Ishikawa (cell line): ENCODE measurements around the gene LGALS7B.

Experiments
- CEBPB ChIP-seq: IDR thresholded peaks from 2 replicates; pipeline ENCODE4 v1.6.1; 2012
- EP300 ChIP-seq: IDR thresholded peaks from 2 replicates; pipeline ENCODE4 v1.6.1; 2012; ENCODE audit warnings: borderline replicate concordance
- FOXM1 ChIP-seq: IDR thresholded peaks from 2 replicates; pipeline ENCODE4 v1.6.1; 2012; ENCODE audit warnings: low read depth, borderline replicate concordance
- RAD21 ChIP-seq: IDR thresholded peaks from 2 replicates; pipeline ENCODE4 v1.6.1; 2012; ENCODE audit warnings: low read depth
- REST ChIP-seq: IDR thresholded peaks from 2 replicates; pipeline ENCODE4 v1.6.1; 2012; ENCODE audit warnings: low read depth, mild to moderate bottlenecking
- USF1 ChIP-seq: IDR thresholded peaks from 2 replicates; pipeline ENCODE4 v1.6.1; 2012
- YY1 ChIP-seq: IDR thresholded peaks from 2 replicates; pipeline ENCODE4 v1.6.1; 2012; ENCODE audit warnings: low read depth

GRCh38 chr19:38741670-38742069 lies 47.3 kb upstream of the LGALS7B start:
- TF ChIP-seq REST (no peak), CEBPB (no peak), USF1 (no peak), RAD21 (no peak), EP300 (no peak), YY1 (no peak), FOXM1 (no peak)
